HG03280 (cell line): ENCODE measurements around the gene CAV1.
"Not testable (repeated sequence)": the region's sequence is repeated elsewhere in the genome, so short reads cannot be mapped to it uniquely, and the experiment has no call there.

Experiments
- ATAC-seq: cut with Tn5 transposase; IDR thresholded peaks from one replicate; pipeline ENCODE4 v1.9.1; 2021; ENCODE audit warnings: mild to moderate bottlenecking, moderate library complexity; ENCODE audit not compliant: unreplicated experiment

The CAV1 gene

GRCh38 chr7:116576350-116577319 lies 51.8 kb downstream of the CAV1 start:
- no peak for ATAC-seq

GRCh38 chr7:116577320-116577871 lies 52.6 kb downstream of the CAV1 start:
- peak; percentile 84 for ATAC-seq

- no peak for ATAC-seq
Observed at GRCh38 chr7:116578526-116578925, 53.7 kb downstream of the CAV1 start.

- ATAC-seq = no peak
Observed at GRCh38 chr7:116579322-116579721, 54.5 kb downstream of the CAV1 start.

- no peak for ATAC-seq
Observed at GRCh38 chr7:116579835-116580234, 55.0 kb downstream of the CAV1 start.

- ATAC-seq = no peak
Observed at GRCh38 chr7:116582164-116582732, 57.4 kb downstream of the CAV1 start.

GRCh38 chr7:116582806-116583444 lies 58.1 kb downstream of the CAV1 start:
- peak; percentile 43 for ATAC-seq

- ATAC-seq = peak; percentile 98
Observed at GRCh38 chr7:116583653-116584052, 58.8 kb downstream of the CAV1 start.

- no peak for ATAC-seq
Observed at GRCh38 chr7:116584721-116585120, 59.9 kb downstream of the CAV1 start.

- ATAC-seq = no peak
Observed at GRCh38 chr7:116585392-116585791, 60.6 kb downstream of the CAV1 start.

GRCh38 chr7:116585967-116586366 lies 61.1 kb downstream of the CAV1 start:
- no peak for ATAC-seq

GRCh38 chr7:116587200-116587599 lies 62.4 kb downstream of the CAV1 start:
- ATAC-seq = not testable (repeated sequence)

GRCh38 chr7:116588225-116588624 lies 63.4 kb downstream of the CAV1 start:
- ATAC-seq = no peak

- ATAC-seq = no peak
Observed at GRCh38 chr7:116588641-116589594, 64.1 kb downstream of the CAV1 start.

GRCh38 chr7:116591202-116592040 lies 66.6 kb downstream of the CAV1 start:
- ATAC-seq = peak; percentile 53

GRCh38 chr7:116592041-116592355 lies 67.2 kb downstream of the CAV1 start:
- no peak for ATAC-seq

- no peak for ATAC-seq
Observed at GRCh38 chr7:116592445-116592844, 67.6 kb downstream of the CAV1 start.

GRCh38 chr7:116593359-116594075 lies 68.7 kb downstream of the CAV1 start:
- ATAC-seq = no peak

- no peak for ATAC-seq
Observed at GRCh38 chr7:116595063-116595462, 70.2 kb downstream of the CAV1 start.
